Forelimb muscle (tissue), 1 donor: ENCODE results near the gene TASP1. TPM values are rescaled to one million over a fixed set of nuclear protein-coding genes. Genes with fewer than 3 reads are reported as not detected.

Experiments used
- DNase-seq: peaks from one replicate; pipeline ENCODE4 v3.0.0-alpha.2; 2013; ENCODE audit warnings: low read depth
- polyA plus RNA-seq: library from polyadenylated mRNA; unstranded; fragments of 120-200 nt; gene quantifications from one replicate; pipeline ENCODE4 v1.2.1, GENCODE V29; 2013; ENCODE audit not compliant: insufficient read length

TASP1 gene
- polyA plus RNA-seq, 1 donor, result 6.6 TPM

GRCh38 chr20:13442986-13443385 lies 195.7 kb downstream of the TASP1 start:
- no peak for DNase-seq

- no peak for DNase-seq
These were observed 197.3 kb downstream of the TASP1 start for GRCh38 chr20:13441388-13441787.

- no peak for DNase-seq
These were observed 202.2 kb downstream of the TASP1 start for GRCh38 chr20:13436530-13436929.

- DNase-seq, result no peak
These were observed 206.6 kb downstream of the TASP1 start for GRCh38 chr20:13432126-13432525.

- DNase-seq, result no peak
These were observed 208.3 kb downstream of the TASP1 start for GRCh38 chr20:13430346-13431002.

GRCh38 chr20:13428684-13429083 lies 210.0 kb downstream of the TASP1 start:
- no peak for DNase-seq

GRCh38 chr20:13426870-13427269 lies 211.9 kb downstream of the TASP1 start:
- DNase-seq, result no peak

GRCh38 chr20:13425381-13426135 lies 213.2 kb downstream of the TASP1 start:
- DNase-seq, result peak; percentile 20

- no peak for DNase-seq
These were observed 214.4 kb downstream of the TASP1 start for GRCh38 chr20:13424174-13424833.

- no peak for DNase-seq
These were observed 215.1 kb downstream of the TASP1 start for GRCh38 chr20:13423472-13424173.

GRCh38 chr20:13422637-13423036 lies 216.1 kb downstream of the TASP1 start:
- DNase-seq, result no peak

- no peak for DNase-seq
These were observed 218.1 kb downstream of the TASP1 start for GRCh38 chr20:13420625-13421024.

- no peak for DNase-seq
These were observed 219.3 kb downstream of the TASP1 start for GRCh38 chr20:13419477-13419876.

- DNase-seq, result no peak
These were observed 220.2 kb downstream of the TASP1 start for GRCh38 chr20:13418263-13419229.

- no peak for DNase-seq
These were observed 222.2 kb downstream of the TASP1 start for GRCh38 chr20:13416531-13416930.

GRCh38 chr20:13412806-13413445 lies 225.8 kb downstream of the TASP1 start:
- DNase-seq, result no peak

GRCh38 chr20:13404293-13404692 lies 234.4 kb downstream of the TASP1 start:
- DNase-seq, result no peak

- no peak for DNase-seq
These were observed 235.3 kb downstream of the TASP1 start for GRCh38 chr20:13403453-13403852.

GRCh38 chr20:13402986-13403385 lies 235.7 kb downstream of the TASP1 start:
- DNase-seq, result no peak

- DNase-seq, result peak; percentile 14
These were observed 236.5 kb downstream of the TASP1 start for GRCh38 chr20:13402171-13402760.
